HG02798 (cell line): ENCODE results near the gene SRRT.

Source experiments
- ATAC-seq: cut with Tn5 transposase; IDR thresholded peaks from one replicate; pipeline ENCODE4 v1.9.1; 2021; ENCODE audit warnings: mild to moderate bottlenecking; ENCODE audit not compliant: unreplicated experiment, poor library complexity

The SRRT gene

GRCh38 chr7:100878685-100879084 lies 3.8 kb downstream of the SRRT start:
- ATAC-seq, result no peak

- ATAC-seq, result no peak
Measured at GRCh38 chr7:100879685-100880261, 4.9 kb downstream of the SRRT start.

- no peak for ATAC-seq
Measured at GRCh38 chr7:100880645-100881044, 5.7 kb downstream of the SRRT start.

DNA sequence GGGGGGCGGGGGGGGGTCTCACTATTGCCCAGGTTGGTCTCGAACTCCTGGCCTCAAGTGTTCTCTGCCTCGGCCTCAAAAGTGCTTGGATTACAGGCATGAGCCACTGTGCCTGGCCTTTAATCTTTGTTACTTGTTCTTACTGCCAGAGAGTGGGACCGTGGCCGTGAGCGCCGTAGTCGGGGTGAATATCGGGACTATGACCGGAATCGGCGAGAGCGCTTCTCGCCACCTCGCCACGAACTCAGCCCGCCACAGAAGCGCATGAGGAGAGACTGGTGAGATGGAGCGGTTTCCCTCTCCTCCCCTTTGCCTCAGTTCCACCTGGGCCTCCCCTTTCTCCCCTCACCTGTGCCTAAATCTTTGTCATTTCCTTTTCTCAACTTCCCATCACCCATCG lies 6.2 kb downstream of the SRRT start:
- no peak for ATAC-seq

DNA sequence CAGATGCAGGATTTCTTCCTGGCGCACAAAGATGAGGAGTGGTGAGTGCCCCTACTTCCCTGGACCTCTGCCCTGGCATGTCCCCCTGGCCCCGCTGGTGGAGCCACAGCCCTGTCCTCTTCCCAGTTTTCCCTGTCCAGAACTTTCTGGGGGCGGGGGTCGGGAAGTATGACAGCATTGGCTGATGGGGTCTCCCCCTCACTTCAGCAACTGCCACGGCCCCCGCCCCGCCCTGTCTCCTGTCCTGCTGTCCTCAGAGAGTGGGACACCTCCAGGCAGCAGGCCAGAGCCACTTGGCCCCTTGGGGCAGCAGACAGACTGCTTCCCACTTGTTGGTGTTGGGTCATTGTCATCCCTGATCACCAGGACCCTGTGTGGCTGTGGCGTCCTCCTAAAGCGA lies 7.3 kb downstream of the SRRT start:
- ATAC-seq, result no peak

DNA sequence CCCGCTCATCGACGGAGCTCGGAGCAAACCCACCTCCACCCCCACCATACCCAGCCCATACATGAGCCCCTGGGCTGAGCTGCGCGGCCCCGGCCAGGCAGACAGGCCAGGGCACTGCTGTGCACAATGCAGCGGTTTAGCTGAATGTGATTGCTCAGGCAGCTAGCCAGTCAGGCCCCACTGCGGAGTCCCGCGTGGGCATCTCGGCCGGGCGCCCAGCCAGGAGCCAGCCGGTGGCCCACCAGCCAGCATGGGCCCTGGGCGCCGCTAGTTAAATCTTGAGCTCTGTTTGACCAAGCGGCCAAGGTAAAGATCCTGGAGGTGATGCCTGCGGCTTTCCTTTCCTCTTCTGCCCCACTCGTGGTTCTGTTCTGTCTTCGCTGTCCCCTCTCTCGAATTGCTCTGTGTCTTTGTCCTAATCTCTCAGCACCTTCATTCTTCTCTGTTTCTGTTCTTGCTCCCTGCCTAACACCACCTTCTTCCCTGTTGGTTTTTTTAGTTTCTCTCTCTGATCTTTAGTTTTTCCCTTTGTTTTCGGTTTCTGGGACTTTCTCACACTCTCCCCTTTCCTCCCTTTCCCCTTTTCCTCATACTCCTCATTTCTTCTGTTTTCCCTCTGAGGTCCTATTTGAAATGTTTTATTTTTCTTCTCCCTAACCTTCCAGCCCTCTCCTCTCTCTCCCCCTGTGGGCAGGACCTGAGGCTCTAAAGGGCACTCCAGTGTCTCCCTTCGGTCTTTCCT lies 8.1 kb downstream of the SRRT start:
- ATAC-seq, result no peak

DNA sequence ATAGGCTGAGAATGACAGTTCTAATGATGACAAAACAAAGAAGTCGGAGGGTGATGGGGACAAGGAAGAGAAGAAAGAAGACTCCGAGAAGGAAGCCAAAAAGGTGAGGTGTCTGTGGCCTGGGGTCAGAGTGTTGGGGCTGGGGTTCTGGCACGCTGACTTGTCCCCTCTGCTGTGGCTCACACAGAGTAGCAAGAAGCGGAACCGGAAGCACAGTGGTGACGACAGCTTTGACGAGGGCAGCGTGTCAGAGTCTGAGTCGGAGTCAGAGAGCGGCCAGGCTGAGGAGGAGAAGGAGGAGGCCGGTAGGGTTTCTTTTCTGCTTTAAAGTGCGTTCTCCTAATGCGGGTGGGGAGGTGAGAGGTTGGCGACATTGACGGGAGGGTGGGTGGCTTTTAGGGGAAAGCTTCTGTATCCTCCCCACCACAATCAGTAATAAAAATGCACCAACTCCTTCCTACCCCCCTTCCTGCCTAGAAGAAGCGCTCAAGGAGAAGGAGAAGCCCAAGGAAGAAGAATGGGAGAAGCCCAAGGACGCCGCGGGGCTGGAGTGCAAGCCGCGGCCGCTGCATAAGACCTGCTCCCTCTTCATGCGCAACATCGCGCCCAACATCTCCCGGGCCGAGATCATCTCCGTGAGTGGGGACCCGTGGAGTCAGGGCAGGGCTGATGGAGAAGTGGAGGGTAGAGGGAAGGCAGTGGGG lies 10.0 kb downstream of the SRRT start:
- ATAC-seq, result no peak

DNA sequence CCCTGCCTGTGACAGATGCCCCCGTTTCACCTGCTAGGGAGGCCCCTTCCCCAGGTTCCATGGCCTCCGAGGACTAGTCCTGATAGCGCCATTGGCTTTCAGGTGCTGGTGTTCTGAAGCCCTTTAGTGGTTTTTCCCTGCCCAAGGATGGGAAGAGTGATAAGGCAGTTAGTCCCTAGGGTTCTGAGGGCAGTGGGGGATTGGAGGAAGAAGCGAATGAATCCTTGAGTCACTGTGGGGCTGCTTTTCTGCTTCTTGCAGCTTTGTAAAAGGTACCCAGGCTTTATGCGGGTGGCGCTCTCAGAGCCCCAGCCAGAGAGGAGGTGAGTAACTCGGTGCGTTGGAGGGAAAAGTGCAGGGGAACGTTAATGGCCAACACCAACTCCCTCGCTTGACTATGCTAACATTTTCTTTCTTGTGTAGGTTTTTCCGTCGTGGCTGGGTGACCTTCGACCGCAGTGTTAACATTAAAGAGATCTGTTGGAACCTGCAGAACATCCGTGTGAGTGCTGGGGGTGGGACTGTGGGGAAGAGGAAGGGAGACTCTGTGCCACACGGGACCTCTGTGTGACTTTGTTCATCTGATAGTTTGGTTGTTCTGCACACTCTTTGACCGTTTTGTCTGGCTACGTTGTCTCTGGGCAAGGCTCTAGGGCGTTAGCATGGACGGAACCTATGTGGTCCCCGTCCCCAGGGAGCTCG lies 10.7 kb downstream of the SRRT start:
- ATAC-seq, result no peak

DNA sequence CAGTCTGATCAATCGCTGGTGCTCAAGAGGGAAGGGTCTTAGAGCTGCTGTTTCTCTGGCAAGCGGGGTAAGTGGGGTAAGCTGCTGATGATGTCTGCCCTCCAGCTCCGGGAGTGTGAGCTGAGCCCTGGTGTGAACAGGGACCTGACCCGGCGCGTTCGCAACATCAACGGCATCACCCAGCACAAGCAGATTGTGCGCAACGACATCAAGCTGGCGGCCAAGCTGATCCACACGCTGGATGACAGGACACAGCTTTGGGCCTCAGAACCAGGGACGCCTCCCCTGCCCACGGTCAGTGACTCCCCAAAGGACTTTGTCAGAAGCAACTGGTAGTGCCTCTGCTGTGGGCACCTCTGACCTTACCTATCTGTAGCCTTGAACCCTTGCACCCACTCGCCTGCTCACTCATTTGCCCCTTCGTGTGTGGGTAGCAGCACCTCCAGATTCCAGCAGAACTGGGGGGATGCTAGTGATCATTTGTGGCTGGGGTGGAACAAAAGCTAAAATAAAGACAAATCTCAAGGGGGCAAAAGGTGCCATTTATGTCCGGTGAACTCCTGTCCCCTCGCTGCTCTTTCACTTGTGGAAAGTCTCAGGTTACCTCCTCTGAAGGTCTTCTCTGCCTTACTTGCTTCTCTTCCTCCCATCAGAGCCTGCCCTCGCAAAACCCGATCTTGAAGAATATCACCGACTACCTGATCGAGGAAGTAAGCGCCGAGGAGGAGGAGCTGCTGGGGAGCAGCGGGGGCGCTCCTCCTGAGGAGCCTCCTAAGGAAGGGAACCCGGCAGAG lies 11.4 kb downstream of the SRRT start:
- ATAC-seq, result no peak

DNA sequence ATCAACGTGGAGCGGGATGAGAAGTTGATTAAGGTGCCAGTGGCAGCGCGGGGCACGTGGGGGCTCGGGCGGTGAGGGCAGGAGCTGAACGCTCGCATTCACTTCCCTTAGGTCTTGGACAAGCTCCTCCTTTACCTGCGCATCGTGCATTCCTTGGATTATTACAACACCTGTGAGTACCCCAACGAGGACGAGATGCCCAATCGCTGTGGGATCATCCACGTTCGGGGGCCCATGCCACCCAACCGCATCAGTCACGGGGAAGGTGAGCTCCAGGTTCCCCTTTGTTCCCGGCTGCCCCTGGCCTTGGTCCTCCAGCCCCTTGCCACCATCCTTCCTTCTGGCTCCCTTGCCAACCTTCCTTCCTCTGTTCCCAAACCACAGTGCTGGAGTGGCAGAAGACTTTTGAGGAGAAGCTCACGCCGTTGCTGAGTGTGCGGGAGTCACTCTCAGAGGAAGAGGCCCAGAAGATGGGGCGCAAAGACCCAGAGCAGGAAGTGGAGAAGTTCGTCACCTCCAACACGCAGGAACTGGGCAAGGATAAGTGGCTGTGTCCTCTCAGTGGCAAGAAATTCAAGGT lies 12.1 kb downstream of the SRRT start:
- ATAC-seq, result no peak

GRCh38 chr7:100887516-100888290 lies 12.8 kb downstream of the SRRT start:
- ATAC-seq, result peak; percentile 26

DNA sequence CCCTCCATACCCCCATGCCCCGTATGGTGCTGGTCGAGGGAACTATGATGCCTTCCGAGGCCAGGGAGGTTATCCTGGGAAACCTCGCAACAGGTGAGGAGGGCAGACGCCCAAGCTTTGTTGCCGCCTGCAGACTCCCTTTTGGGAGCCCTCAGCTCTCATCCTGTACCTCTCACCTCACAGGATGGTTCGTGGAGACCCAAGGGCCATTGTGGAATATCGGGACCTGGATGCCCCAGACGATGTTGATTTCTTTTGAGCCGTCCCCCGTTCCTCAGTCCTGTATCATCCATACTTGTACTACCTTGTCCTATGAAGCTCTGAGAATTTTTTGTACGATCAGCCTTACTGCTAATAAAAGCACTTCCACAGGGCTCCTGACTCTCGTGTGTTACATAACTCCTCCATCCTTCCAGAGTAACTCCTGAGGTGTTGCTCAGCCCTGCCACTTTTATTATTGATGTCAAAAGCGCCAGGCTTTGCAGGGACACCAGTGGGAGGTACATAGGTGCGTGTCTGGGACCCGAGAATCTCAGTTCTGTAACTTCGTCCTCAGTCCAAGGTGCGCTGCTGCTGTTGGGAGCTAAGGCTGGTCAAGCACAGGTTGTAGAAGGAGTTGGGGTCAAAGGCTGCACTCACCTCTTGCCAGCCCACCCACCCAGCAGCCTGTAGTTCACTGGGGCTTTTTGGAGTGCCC lies 13.5 kb downstream of the SRRT start:
- ATAC-seq, result no peak

DNA sequence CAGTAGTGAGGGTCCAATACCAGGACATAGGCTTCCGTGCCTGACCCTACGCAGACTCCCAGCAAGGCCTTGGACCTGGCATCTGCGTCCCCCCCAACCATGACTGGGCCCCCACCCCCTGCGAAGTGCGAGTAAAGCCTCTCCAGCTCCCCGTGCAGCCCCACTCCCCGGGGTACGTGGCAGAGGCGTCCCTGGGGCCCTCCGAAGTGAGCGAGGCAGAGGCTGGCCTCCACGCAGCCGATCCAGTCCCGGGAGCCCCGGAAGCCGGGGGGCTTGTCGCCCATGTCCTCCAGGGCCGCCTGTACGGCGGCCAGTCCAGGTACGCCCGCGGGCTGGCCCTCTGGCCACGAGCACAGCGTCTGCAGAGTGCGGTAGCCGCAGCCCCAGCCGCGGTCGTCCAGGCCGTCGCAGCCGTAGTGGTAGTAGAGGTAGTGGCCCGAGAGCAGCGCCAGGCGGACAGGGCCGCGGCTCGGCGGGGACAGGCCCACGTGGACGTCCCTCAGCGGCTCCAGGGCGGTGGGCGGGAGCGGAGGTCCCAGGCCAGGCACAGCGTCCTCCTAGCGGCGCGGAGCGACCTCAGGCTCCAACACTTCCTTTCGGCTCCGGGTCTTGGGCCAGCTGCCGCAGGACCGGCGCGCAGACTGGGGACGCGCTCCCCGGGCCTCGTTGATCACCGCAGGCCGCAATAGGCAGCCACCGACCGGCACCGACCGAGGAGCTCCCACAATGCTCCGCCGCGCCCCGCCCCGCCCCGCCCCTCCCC lies 14.3 kb downstream of the SRRT start, which contains the start of gene UFSP1:
TSS of gene UFSP1 (minus strand) at position 728 of the 763 bp plus-strand sequence. CDS start at position 284, 444 bp downstream.
- peak; percentile 33 for ATAC-seq

GRCh38 chr7:100890653-100891567 lies 16.0 kb downstream of the SRRT start:
- no peak for ATAC-seq

- no peak for ATAC-seq
Measured at GRCh38 chr7:100891568-100892247, 16.8 kb downstream of the SRRT start.
